ENCODE results near the gene GCNT4. TPM values are rescaled to one million over a fixed set of nuclear protein-coding genes. Genes with fewer than 3 reads are reported as not detected.

GCNT4 gene
- total RNA-seq, 2 donors from 2014 or later: 1.3 to 1.4 TPM

DNA sequence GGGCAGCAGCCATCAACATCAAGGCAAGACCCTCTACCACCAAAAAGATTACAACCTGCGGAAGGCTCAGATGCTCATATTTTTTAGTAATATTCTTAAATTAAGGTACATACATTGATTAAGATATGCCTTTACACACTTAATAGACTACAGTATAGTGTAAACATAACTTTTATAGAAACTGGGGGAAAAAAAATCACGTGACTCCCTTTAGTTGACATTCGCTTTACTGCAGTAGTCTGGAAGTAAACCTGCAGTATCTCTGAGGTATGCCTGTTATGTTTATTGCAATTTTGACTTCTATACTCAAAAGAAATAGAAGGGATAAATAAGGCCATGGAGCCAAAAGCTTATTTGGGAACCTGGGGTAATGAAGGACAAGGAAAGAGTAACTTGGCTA, 15.1 kb upstream of the GCNT4 start:
- Histone ChIP-seq H3K4me3 (no peak overlapping the region), H3K27me3 (replicated peaks; ENCODE audit: insufficient read depth) (no peaks in the 10 kb centered on the region), H3K36me3 (no peaks in the 10 kb centered on the region), H3K27ac (no peak overlapping the region), H3K4me1 (replicated peaks) (no peaks in the 10 kb centered on the region), H3K9me3 (no peaks in the 10 kb centered on the region)
- no peak for TF ChIP-seq POLR2A (IDR thresholded peaks at IDR 0.05)
- TF ChIP-seq POLR2AphosphoS5 (IDR thresholded peaks at IDR 0.05): no peak
- TF ChIP-seq, protein P1, sequence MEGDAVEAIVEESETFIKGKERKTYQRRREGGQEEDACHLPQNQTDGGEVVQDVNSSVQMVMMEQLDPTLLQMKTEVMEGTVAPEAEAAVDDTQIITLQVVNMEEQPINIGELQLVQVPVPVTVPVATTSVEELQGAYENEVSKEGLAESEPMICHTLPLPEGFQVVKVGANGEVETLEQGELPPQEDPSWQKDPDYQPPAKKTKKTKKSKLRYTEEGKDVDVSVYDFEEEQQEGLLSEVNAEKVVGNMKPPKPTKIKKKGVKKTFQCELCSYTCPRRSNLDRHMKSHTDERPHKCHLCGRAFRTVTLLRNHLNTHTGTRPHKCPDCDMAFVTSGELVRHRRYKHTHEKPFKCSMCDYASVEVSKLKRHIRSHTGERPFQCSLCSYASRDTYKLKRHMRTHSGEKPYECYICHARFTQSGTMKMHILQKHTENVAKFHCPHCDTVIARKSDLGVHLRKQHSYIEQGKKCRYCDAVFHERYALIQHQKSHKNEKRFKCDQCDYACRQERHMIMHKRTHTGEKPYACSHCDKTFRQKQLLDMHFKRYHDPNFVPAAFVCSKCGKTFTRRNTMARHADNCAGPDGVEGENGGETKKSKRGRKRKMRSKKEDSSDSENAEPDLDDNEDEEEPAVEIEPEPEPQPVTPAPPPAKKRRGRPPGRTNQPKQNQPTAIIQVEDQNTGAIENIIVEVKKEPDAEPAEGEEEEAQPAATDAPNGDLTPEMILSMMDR (IDR thresholded peaks at IDR 0.05): no peak
- no peak for DNase-seq (ENCODE audit: low spot score)
- WGBS: 91% methylated on average over 3 of the region's 3 CpGs
- intact Hi-C loops (cut with DNase I): no loop called here

DNA sequence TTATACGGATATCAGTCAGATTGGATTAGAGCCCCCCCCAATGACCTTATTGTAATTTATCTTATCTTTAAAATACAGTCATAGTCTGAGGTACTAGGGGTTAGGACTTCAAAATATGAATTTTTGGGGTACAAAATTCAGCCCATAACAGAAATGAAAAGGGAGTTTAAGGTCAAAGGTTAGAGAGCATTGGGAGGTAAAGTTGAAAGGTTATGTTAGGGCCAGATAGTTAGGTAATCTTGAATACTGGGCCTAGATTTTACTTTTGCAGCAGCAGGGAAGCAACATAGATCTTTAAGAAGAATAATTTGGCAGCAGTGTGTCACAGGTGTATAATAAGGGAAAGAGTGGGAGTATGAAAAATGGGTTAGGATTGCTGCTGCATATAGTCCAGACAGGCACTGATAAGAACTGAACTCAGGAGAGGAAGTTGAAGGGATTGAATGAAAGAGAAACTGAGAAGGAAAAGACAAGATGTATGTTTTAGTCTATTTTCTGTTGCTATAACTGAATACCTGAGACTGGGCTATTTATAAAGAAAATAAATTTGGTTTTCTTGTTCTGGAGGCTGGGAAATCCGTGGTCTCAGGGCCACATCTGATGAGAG, 10.7 kb upstream of the GCNT4 start:
- TF ChIP-seq, protein P1 (IDR thresholded peaks at IDR 0.05): no peak
- TF ChIP-seq POLR2AphosphoS5 (IDR thresholded peaks at IDR 0.05) (no peak), POLR2A (IDR thresholded peaks at IDR 0.05) (no peak)
- Histone ChIP-seq H3K27me3 (replicated peaks; ENCODE audit: insufficient read depth) (no peaks in the 10 kb centered on the region), H3K4me1 (replicated peaks) (no peaks in the 10 kb centered on the region), H3K4me3 (no peak overlapping the region), H3K9me3 (no peaks in the 10 kb centered on the region), H3K27ac (no peak overlapping the region), H3K36me3 (no peaks in the 10 kb centered on the region)
- 88% methylated on average over 2 of the region's 2 CpGs for WGBS
- intact Hi-C loops (cut with DNase I): no loop called here
- no peak for DNase-seq (ENCODE audit: low spot score)

- Histone ChIP-seq H3K36me3 (no peaks in the 10 kb centered on the region), H3K4me3 (no peak overlapping the region), H3K9me3 (no peaks in the 10 kb centered on the region), H3K27ac (no peak overlapping the region), H3K4me1 (replicated peaks) (no peaks in the 10 kb centered on the region), H3K27me3 (replicated peaks; ENCODE audit: insufficient read depth) (no peaks in the 10 kb centered on the region)
- intact Hi-C loops (cut with DNase I): no loop called here
- DNase-seq (ENCODE audit: low spot score): no peak
- 75% methylated on average over 4 of the region's 4 CpGs for WGBS
- no peak for TF ChIP-seq POLR2AphosphoS5 (IDR thresholded peaks at IDR 0.05)
- TF ChIP-seq, protein P1 (IDR thresholded peaks at IDR 0.05): no peak
- TF ChIP-seq POLR2A (IDR thresholded peaks at IDR 0.05): no peak
Observed at GRCh38 chr5:75059912-75060545, 7.7 kb upstream of the GCNT4 start.

GRCh38 chr5:75058986-75059535, 6.7 kb upstream of the GCNT4 start:
- Histone ChIP-seq H3K4me1 (replicated peaks) (peaks cover 3% of the 10 kb centered on the region), H3K9me3 (no peaks in the 10 kb centered on the region), H3K27me3 (replicated peaks; ENCODE audit: insufficient read depth) (no peaks in the 10 kb centered on the region), H3K27ac (no peak overlapping the region), H3K36me3 (no peaks in the 10 kb centered on the region), H3K4me3 (no peak overlapping the region)
- intact Hi-C loops (cut with DNase I): no loop called here
- WGBS: 96% methylated on average over 3 of the region's 3 CpGs
- TF ChIP-seq, protein P1 (IDR thresholded peaks at IDR 0.05): no peak
- TF ChIP-seq POLR2AphosphoS5 (IDR thresholded peaks at IDR 0.05) (no peak), POLR2A (IDR thresholded peaks at IDR 0.05) (no peak)
- DNase-seq (ENCODE audit: low spot score): no peak

GRCh38 chr5:75057561-75057960, 5.2 kb upstream of the GCNT4 start:
- intact Hi-C loops (cut with DNase I): no loop called here
- H3K36me3 ChIP-seq: no peaks in the 10 kb centered on the region
- no peaks in the 10 kb centered on the region for H3K27me3 ChIP-seq (replicated peaks; ENCODE audit: insufficient read depth)
- peaks cover 3% of the 10 kb centered on the region for H3K4me1 ChIP-seq (replicated peaks)
- no peak for DNase-seq (ENCODE audit: low spot score)
- no peak overlapping the region for H3K27ac ChIP-seq
- 14% methylated on average over 2 of the region's 2 CpGs for WGBS
- TF ChIP-seq POLR2AphosphoS5 (IDR thresholded peaks at IDR 0.05): no peak
- TF ChIP-seq POLR2A (IDR thresholded peaks at IDR 0.05): no peak
- TF ChIP-seq, protein P1 (IDR thresholded peaks at IDR 0.05): no peak
- H3K9me3 ChIP-seq: no peaks in the 10 kb centered on the region
- no peak overlapping the region for H3K4me3 ChIP-seq

Data from prostate gland (tissue), 2 donors.